Measurements from ENCODE around the gene LDLRAD2.

GRCh38 chr1:21778405-21778727 is 33.7 kb upstream of the LDLRAD2 start:
- TF ChIP-seq CTCF (conservative IDR thresholded peaks at IDR 0.05 in 1 of 2, IDR thresholded peaks at IDR 0.05 in 1 of 2; ENCODE audit: low read depth in 1 of 2, low read length in 2 of 2), result no peak
- no peak for TF ChIP-seq EZH2 (IDR thresholded peaks at IDR 0.05; ENCODE audit: low read length, missing control alignments)

All from fibroblast of lung (primary cell).